SK-N-SH (cell line): Measurements from ENCODE around the gene TSPAN10. TPM values are rescaled to one million over a fixed set of nuclear protein-coding genes. Genes with fewer than 3 reads are reported as not detected.

ENCODE experiments used
- CTCF ChIA-PET: fragments of 300-600, 350-600 bp; formaldehyde crosslinking; extraction: SDS; loops from one replicate; lab custom pipeline; 2021; lab: Yijun Ruan, JAX
- POLR2A ChIA-PET: fragments of 350-600 bp; sonication (Branson Sonifier 250); formaldehyde crosslinking; extraction: SDS; loops from one replicate; lab custom pipeline; 2020; ENCODE audit warnings: antibody characterized with exemption, inconsistent platforms; lab: Yijun Ruan, JAX
- DNase-seq: peaks from one replicate; pipeline ENCODE4 v3.0.0; 2012
- H2AFZ ChIP-seq: fragments of 200-600 bp; sonication (generic); 2 replicates; pipeline ENCODE4 v1.8.1; 2016; ENCODE audit warnings: antibody characterized with exemption, mild to moderate bottlenecking, low read depth
- H3F3A ChIP-seq: fragments of 200-600 bp; sonication (generic); replicated peaks from 2 replicates; pipeline ENCODE3; 2016; ENCODE audit warnings: antibody characterized with exemption, mild to moderate bottlenecking; ENCODE audit not compliant: insufficient read depth
- H3K27ac ChIP-seq, 2 experiments: fragments of 200-500 bp in 1 of 2; fragments of 200-600 bp in 1 of 2; sonication (Bioruptor generic) in 1 of 2; sonication (generic), shearing (Covaris generic) in 1 of 2; 2 replicates each; pipeline versions ENCODE4 v1.5.1 to v1.6.1; 2014 to 2016; ENCODE audit warnings: low read depth in 2 of 2, inconsistent platforms in 1 of 2, low read length in 1 of 2, mild to moderate bottlenecking in 1 of 2, mixed read lengths in 1 of 2
- H3K27me3 ChIP-seq: fragments of 200-600 bp; sonication (generic), shearing (Covaris generic); 2 replicates; pipeline ENCODE4 v1.6.1; 2016; ENCODE audit warnings: mixed run types; ENCODE audit not compliant: insufficient read depth
- H3K36me3 ChIP-seq, 2 experiments: fragments of 200-500 bp in 1 of 2; fragments of 200-600 bp in 1 of 2; sonication (Bioruptor generic) in 1 of 2; sonication (generic) in 1 of 2; replicated peaks in 1 of 2; 2 replicates each; pipeline versions ENCODE3 to v1.5.1; 2014 to 2016; ENCODE audit warnings: low read length in 1 of 2, mild to moderate bottlenecking in 1 of 2; ENCODE audit not compliant: insufficient read depth in 2 of 2, control insufficient read depth in 1 of 2
- H3K4me1 ChIP-seq, 2 experiments: fragments of 200-500 bp in 1 of 2; fragments of 200-600 bp in 1 of 2; sonication (Bioruptor generic) in 1 of 2; sonication (generic), shearing (Covaris generic) in 1 of 2; 2 replicates each; pipeline versions ENCODE4 v1.5.1 to v1.6.1; 2014 to 2016; ENCODE audit warnings: low read depth in 1 of 2, low read length in 1 of 2, mixed run types in 1 of 2; ENCODE audit not compliant: insufficient read depth in 2 of 2, control insufficient read depth in 1 of 2
- H3K4me2 ChIP-seq: fragments of 200-600 bp; sonication (generic), shearing (Covaris generic); 2 replicates; pipeline ENCODE4 v1.6.1; 2017; ENCODE audit warnings: mixed run types
- H3K4me3 ChIP-seq, 2 experiments: fragments of 200-500 bp in 1 of 2; fragments of 200-600 bp in 1 of 2; sonication (Bioruptor generic) in 1 of 2; sonication (generic), shearing (Covaris generic) in 1 of 2; 2 replicates each; pipeline versions ENCODE4 v1.5.1 to v1.8.1; 2014 to 2016; ENCODE audit warnings: low read depth in 2 of 2, inconsistent platforms in 1 of 2, low read length in 1 of 2, mild to moderate bottlenecking in 1 of 2, mixed read lengths in 1 of 2, moderate library complexity in 1 of 2
- H3K79me2 ChIP-seq: fragments of 200-600 bp; sonication (generic); 2 replicates; pipeline ENCODE4 v1.8.1; 2017; ENCODE audit warnings: mild to moderate bottlenecking; ENCODE audit not compliant: insufficient read depth
- H3K9ac ChIP-seq: fragments of 200-600 bp; sonication (generic); 2 replicates; pipeline ENCODE4 v1.6.1; 2017; ENCODE audit warnings: mixed run types
- H3K9me2 ChIP-seq: fragments of 200-600 bp; sonication (generic); 2 replicates; pipeline ENCODE4 v1.6.1; 2017; ENCODE audit warnings: mixed run types
- H3K9me3 ChIP-seq: fragments of 200-600 bp; sonication (generic); 2 replicates; pipeline ENCODE4 v1.6.1; 2017; ENCODE audit warnings: mixed run types, mild to moderate bottlenecking, moderate library complexity
- H4K20me1 ChIP-seq: fragments of 200-600 bp; sonication (generic); 2 replicates; pipeline ENCODE4 v1.6.1; 2017; ENCODE audit warnings: mild to moderate bottlenecking, mixed run types; ENCODE audit not compliant: insufficient read depth
- CHD2 ChIP-seq: fragments of 150-350 bp; IDR thresholded peaks from 2 replicates; pipeline ENCODE4 v1.6.1; 2018; ENCODE audit warnings: low read length; ENCODE audit not compliant: partially characterized antibody
- FOSL2 ChIP-seq: IDR thresholded peaks from 2 replicates; pipeline ENCODE4 v1.4.0; 2012; ENCODE audit warnings: low read depth, mild to moderate bottlenecking, moderate library complexity, borderline replicate concordance
- FOXJ3 ChIP-seq: sonication (generic); formaldehyde crosslinking; IDR thresholded peaks from 2 replicates; pipeline ENCODE4 v1.5.1; 2020; ENCODE audit warnings: mild to moderate bottlenecking, missing genetic modification reagents
- FOXM1 ChIP-seq: IDR thresholded peaks from 2 replicates; pipeline ENCODE4 v1.4.0; 2012; ENCODE audit warnings: low read depth, mild to moderate bottlenecking
- MXI1 ChIP-seq: IDR thresholded peaks from 2 replicates; pipeline ENCODE4 v1.6.1; 2012; ENCODE audit warnings: mild to moderate bottlenecking, low read depth, low read length, improper control_type of control experiment
- NFIC ChIP-seq: IDR thresholded peaks from 2 replicates; pipeline ENCODE4 v1.4.0; 2012; ENCODE audit warnings: borderline replicate concordance
- POLR2AphosphoS5 ChIP-seq: IDR thresholded peaks from 2 replicates; pipeline ENCODE4 v1.6.1; 2012; ENCODE audit warnings: low read depth, low read length
- RAD21 ChIP-seq: IDR thresholded peaks from 2 replicates; pipeline ENCODE4 v1.6.1; 2012; ENCODE audit warnings: mild to moderate bottlenecking, low read length
- RCOR1 ChIP-seq: fragments of 150-350 bp; IDR thresholded peaks from 2 replicates; pipeline ENCODE4 v1.6.1; 2017; ENCODE audit warnings: antibody characterized with exemption, low read length
- RFX5 ChIP-seq: IDR thresholded peaks from 2 replicates; pipeline ENCODE4 v1.6.1; 2012; ENCODE audit warnings: mild to moderate bottlenecking, improper control_type of control experiment, low read length
- RXRA ChIP-seq: IDR thresholded peaks from 2 replicates; pipeline ENCODE4 v1.4.0; 2012; ENCODE audit warnings: low read depth, mild to moderate bottlenecking, borderline replicate concordance
- SIN3A ChIP-seq: IDR thresholded peaks from 2 replicates; pipeline ENCODE4 v1.6.1; 2012; ENCODE audit warnings: low read depth, mild to moderate bottlenecking, low read length, moderate library complexity, borderline replicate concordance
- SMC3 ChIP-seq: IDR thresholded peaks from 2 replicates; pipeline ENCODE4 v1.6.1; 2012; ENCODE audit warnings: low read depth, low read length, improper control_type of control experiment
- TCF12 ChIP-seq: IDR thresholded peaks from 2 replicates; pipeline ENCODE4 v1.4.0; 2012
- WGBS: methylation state at CpG from one replicate; pipeline ENCODE4 v1.1.6; 2017; ENCODE audit warnings: low lambda C conversion rate; 5-methylcytosine and 5-hydroxymethylcytosine counted together
- polyA plus RNA-seq, 3 experiments: library from polyadenylated mRNA; depleted of rRNA; stranded (reverse); fragments of >200 nt; gene quantifications; 2 replicates each; pipeline ENCODE4 v1.2.3, GENCODE V29; 2012
- TF ChIP-seq, protein P1 (sequence below): IDR thresholded peaks from 2 replicates; pipeline ENCODE4 v1.6.1; 2012; ENCODE audit warnings: mild to moderate bottlenecking, low read depth, low read length, moderate library complexity
- TF ChIP-seq, protein P2 (sequence below): IDR thresholded peaks from 2 replicates; pipeline ENCODE4; 2012
- TF ChIP-seq, protein P3 (sequence below): IDR thresholded peaks from 2 replicates; pipeline ENCODE4 v1.4.0; 2012; ENCODE audit warnings: low read depth
- TF ChIP-seq, protein P4 (sequence below): fragments of 150-350 bp; IDR thresholded peaks from 2 replicates; pipeline ENCODE4 v1.6.1; 2016; ENCODE audit warnings: mild to moderate bottlenecking, low read depth, low read length
- TF ChIP-seq, protein P5 (sequence below): IDR thresholded peaks from 2 replicates; pipeline ENCODE4 v1.4.0; 2012; ENCODE audit warnings: low read depth, borderline replicate concordance

TSPAN10 gene
- polyA plus RNA-seq, 1 of the 3 experiments (the other 2 are of a cell fraction) = 6.0 TPM

DNA sequence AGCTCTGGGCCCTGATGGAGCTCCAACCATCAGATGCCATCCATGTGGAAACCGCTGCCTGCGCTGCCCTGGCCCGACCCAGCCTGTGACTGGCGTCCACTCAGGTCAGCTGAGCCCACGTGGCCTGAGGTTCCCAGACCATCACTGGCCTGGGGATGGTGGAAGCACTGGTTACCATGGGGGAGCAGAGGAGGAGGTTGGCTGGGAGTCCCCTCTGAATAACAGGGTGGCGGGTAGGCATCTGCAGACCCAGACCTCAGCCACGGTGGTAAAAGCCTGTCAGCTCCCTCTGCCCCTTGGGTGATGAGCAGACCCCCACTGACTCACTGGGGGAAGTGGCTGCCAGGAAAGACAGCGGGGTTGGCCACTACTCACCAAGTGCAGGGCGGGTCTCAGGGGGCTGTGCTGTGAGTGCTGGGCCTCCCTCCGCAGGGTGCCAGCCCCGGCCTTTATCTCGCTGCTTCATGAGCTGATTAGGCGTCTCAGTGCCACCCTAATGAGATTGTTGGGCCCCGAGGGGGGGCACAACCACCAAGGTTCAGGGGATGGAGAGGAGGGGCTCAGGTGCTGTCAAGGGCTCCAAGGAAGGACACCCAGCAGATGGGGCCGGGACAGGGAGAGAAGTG is 19.2 kb downstream of the TSPAN10 start, which contains the start of gene PDE6G:
PDE6G (minus strand) TSS at position 425 of the 626 bp plus-strand sequence. CDS start 3,237 bp downstream, outside the sequence.
- Histone ChIP-seq H3K4me3 (no peak within 1 kb of the TSS), H3K79me2 (no peaks in the 10 kb centered on the region)
- CTCF ChIA-PET = interaction anchor here (0.7 to 1.3 kb wide), 4 partner anchors 9 to 19 kb away, joined by 3 to 4 read pairs (median 4); no protein-coding TSS in a partner anchor
- TF ChIP-seq, protein P1, sequence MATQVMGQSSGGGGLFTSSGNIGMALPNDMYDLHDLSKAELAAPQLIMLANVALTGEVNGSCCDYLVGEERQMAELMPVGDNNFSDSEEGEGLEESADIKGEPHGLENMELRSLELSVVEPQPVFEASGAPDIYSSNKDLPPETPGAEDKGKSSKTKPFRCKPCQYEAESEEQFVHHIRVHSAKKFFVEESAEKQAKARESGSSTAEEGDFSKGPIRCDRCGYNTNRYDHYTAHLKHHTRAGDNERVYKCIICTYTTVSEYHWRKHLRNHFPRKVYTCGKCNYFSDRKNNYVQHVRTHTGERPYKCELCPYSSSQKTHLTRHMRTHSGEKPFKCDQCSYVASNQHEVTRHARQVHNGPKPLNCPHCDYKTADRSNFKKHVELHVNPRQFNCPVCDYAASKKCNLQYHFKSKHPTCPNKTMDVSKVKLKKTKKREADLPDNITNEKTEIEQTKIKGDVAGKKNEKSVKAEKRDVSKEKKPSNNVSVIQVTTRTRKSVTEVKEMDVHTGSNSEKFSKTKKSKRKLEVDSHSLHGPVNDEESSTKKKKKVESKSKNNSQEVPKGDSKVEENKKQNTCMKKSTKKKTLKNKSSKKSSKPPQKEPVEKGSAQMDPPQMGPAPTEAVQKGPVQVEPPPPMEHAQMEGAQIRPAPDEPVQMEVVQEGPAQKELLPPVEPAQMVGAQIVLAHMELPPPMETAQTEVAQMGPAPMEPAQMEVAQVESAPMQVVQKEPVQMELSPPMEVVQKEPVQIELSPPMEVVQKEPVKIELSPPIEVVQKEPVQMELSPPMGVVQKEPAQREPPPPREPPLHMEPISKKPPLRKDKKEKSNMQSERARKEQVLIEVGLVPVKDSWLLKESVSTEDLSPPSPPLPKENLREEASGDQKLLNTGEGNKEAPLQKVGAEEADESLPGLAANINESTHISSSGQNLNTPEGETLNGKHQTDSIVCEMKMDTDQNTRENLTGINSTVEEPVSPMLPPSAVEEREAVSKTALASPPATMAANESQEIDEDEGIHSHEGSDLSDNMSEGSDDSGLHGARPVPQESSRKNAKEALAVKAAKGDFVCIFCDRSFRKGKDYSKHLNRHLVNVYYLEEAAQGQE = no peak
- TF ChIP-seq FOXM1 (no peak), FOSL2 (no peak), TCF12 (no peak), SIN3A (no peak), RFX5 (no peak), FOXJ3 (no peak)
- TF ChIP-seq, protein P2, sequence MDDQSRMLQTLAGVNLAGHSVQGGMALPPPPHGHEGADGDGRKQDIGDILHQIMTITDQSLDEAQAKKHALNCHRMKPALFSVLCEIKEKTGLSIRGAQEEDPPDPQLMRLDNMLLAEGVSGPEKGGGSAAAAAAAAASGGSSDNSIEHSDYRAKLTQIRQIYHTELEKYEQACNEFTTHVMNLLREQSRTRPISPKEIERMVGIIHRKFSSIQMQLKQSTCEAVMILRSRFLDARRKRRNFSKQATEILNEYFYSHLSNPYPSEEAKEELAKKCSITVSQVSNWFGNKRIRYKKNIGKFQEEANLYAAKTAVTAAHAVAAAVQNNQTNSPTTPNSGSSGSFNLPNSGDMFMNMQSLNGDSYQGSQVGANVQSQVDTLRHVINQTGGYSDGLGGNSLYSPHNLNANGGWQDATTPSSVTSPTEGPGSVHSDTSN = no peak
- TF ChIP-seq, all 33 proteins: peak for 0
- H3K4me2 ChIP-seq = no peak within 1 kb of the TSS
- no peak for DNase-seq
- H3F3A ChIP-seq = peaks cover 3% of the 10 kb centered on the region
- no peak within 1 kb of the TSS for H3K9ac ChIP-seq
- no peaks in the 10 kb centered on the region for H3K9me2 ChIP-seq
- WGBS = 83% methylated on average over 15 of the region's 15 CpGs
- H3K27ac ChIP-seq = no peak within 1 kb of the TSS
- H3K36me3 ChIP-seq = no peaks in the 10 kb centered on the region
- POLR2A ChIA-PET = interaction anchor here (1.9 kb wide), 1 partner anchor 10 kb away, joined by 7 read pairs; the partner anchor contains the start of genes CCDC137 and OXLD1
- no peaks in the 10 kb centered on the region for H4K20me1 ChIP-seq
- no peak within 1 kb of the TSS for H2AFZ ChIP-seq
- H3K27me3 ChIP-seq = no peaks in the 10 kb centered on the region
- peaks cover 3 to 7% of the 10 kb centered on the region in 2 experiments; a peak in 2 of 4 replicates for H3K4me1 ChIP-seq
- H3K9me3 ChIP-seq = no peaks in the 10 kb centered on the region

DNA sequence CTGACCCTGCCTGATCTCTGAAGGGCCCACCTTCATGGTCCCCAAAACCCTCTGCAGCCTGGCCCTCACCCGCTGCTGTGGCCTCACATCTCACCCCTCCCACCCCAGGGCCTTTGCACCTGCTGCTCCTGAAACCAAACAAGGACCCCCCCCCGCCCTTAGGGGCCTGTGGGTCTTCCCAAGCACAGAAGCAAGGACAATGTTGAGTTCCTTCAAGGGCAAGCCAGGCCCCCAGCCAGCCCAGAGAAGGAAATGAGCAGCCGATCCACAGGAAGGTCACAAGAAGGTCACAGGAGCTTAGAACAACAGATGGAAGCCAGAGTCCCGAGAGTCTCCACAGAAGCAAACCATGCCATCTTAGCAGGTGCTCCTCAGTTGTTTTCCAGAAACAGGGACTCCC is 19.8 kb downstream of the TSPAN10 start:
- H3K79me2 ChIP-seq = no peaks in the 10 kb centered on the region
- POLR2A ChIA-PET = no interaction called here
- no peak overlapping the region for H3K4me2 ChIP-seq
- 51% methylated on average over 4 of the region's 4 CpGs for WGBS
- DNase-seq = no peak
- no peak overlapping the region for H2AFZ ChIP-seq
- H3F3A ChIP-seq = peaks cover 3% of the 10 kb centered on the region
- H4K20me1 ChIP-seq = no peaks in the 10 kb centered on the region
- peaks cover 0 to 2% of the 10 kb centered on the region in 2 experiments; a peak in 1 of 4 replicates for H3K4me1 ChIP-seq
- CTCF ChIA-PET = interaction anchor here (0.7 to 1.2 kb wide), 2 partner anchors 19 to 52 kb away, joined by 3 to 4 read pairs; no protein-coding TSS in a partner anchor
- no peak overlapping the region for H3K27ac ChIP-seq
- H3K9me3 ChIP-seq = no peaks in the 10 kb centered on the region
- H3K4me3 ChIP-seq = no peak overlapping the region
- H3K9ac ChIP-seq = no peak overlapping the region
- no peaks in the 10 kb centered on the region for H3K27me3 ChIP-seq
- H3K36me3 ChIP-seq = no peaks in the 10 kb centered on the region
- H3K9me2 ChIP-seq = no peaks in the 10 kb centered on the region
- TF ChIP-seq, protein P3, sequence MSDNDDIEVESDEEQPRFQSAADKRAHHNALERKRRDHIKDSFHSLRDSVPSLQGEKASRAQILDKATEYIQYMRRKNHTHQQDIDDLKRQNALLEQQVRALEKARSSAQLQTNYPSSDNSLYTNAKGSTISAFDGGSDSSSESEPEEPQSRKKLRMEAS = no peak
- TF ChIP-seq, protein P4, sequence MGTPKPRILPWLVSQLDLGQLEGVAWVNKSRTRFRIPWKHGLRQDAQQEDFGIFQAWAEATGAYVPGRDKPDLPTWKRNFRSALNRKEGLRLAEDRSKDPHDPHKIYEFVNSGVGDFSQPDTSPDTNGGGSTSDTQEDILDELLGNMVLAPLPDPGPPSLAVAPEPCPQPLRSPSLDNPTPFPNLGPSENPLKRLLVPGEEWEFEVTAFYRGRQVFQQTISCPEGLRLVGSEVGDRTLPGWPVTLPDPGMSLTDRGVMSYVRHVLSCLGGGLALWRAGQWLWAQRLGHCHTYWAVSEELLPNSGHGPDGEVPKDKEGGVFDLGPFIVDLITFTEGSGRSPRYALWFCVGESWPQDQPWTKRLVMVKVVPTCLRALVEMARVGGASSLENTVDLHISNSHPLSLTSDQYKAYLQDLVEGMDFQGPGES = no peak
- TF ChIP-seq CHD2 = no peak
- no peak for TF ChIP-seq NFIC
- TF ChIP-seq RAD21 = no peak
- no peak for TF ChIP-seq TCF12
- TF ChIP-seq RFX5 = no peak
- TF ChIP-seq RXRA = no peak
- TF ChIP-seq POLR2AphosphoS5 = no peak
- no peak for TF ChIP-seq MXI1
- TF ChIP-seq, protein P5, sequence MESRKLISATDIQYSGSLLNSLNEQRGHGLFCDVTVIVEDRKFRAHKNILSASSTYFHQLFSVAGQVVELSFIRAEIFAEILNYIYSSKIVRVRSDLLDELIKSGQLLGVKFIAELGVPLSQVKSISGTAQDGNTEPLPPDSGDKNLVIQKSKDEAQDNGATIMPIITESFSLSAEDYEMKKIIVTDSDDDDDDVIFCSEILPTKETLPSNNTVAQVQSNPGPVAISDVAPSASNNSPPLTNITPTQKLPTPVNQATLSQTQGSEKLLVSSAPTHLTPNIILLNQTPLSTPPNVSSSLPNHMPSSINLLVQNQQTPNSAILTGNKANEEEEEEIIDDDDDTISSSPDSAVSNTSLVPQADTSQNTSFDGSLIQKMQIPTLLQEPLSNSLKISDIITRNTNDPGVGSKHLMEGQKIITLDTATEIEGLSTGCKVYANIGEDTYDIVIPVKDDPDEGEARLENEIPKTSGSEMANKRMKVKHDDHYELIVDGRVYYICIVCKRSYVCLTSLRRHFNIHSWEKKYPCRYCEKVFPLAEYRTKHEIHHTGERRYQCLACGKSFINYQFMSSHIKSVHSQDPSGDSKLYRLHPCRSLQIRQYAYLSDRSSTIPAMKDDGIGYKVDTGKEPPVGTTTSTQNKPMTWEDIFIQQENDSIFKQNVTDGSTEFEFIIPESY = no peak
- no peak for TF ChIP-seq SMC3
- no peak for TF ChIP-seq FOXM1
- TF ChIP-seq RCOR1 = no peak
